Fibroblast of skin of right biceps (primary cell): ENCODE results near the gene NANOS1.
A peak's percentile ranks its signal among the peaks of the same experiment; 100 is the strongest.

Experiments used
- DNase-seq: peaks from one replicate; pipeline ENCODE4 v3.0.0-alpha.2; 2013

NANOS1 gene

DNA sequence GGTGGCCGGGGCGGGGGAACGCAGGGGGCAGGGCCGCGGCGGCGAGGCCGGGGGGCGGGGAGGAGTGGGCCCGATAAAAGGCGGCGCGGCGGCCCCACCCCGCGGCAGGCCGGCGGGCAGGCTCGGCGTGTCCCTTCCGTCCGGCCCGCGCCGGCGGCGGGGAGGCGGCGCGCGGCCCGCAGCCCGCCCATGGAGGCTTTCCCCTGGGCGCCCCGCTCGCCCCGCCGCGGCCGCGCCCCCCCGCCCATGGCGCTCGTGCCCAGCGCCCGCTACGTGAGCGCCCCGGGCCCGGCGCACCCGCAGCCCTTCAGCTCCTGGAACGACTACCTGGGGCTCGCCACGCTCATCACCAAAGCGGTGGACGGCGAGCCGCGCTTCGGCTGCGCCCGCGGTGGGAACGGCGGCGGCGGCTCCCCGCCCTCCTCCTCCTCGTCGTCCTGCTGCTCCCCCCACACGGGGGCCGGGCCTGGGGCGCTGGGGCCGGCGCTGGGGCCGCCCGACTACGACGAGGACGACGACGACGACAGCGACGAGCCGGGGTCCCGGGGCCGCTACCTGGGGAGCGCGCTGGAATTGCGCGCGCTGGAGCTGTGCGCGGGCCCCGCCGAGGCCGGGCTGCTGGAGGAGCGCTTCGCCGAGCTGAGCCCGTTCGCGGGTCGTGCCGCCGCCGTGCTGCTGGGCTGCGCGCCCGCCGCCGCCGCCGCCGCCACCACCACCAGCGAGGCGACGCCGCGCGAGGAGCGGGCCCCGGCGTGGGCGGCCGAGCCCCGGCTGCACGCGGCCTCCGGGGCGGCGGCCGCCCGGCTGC lies at the start of gene NANOS1:
NANOS1 (plus strand) TSS at position 102 of the 808 bp plus-strand sequence; CDS start at position 190, 88 bp downstream.
- peak; percentile 12 for DNase-seq

- no peak for DNase-seq
Observed at GRCh38 chr10:118980135-118980865, 49.2 kb upstream of the NANOS1 start.

- DNase-seq = no peak
Observed at GRCh38 chr10:118980870-118981269, 48.6 kb upstream of the NANOS1 start.

DNA sequence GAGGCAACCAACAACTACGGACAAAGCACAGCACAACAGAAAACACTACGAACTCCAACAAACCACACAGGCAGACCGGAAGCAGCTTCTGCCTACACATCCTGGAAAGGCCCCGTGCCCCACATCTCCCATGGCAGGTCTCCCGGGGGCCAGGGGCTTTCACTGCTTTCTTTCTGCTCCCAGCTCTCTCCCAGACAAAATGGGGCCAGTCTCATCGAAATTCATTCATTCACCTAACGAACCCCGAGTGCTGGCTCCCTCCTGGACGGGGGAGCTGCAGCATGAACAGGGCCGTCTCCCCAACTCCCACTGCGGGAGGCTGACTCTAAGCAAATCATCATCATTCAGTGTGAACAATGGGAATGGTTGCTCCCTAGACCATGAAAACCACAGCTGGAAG lies 47.6 kb upstream of the NANOS1 start:
- DNase-seq = no peak

DNA sequence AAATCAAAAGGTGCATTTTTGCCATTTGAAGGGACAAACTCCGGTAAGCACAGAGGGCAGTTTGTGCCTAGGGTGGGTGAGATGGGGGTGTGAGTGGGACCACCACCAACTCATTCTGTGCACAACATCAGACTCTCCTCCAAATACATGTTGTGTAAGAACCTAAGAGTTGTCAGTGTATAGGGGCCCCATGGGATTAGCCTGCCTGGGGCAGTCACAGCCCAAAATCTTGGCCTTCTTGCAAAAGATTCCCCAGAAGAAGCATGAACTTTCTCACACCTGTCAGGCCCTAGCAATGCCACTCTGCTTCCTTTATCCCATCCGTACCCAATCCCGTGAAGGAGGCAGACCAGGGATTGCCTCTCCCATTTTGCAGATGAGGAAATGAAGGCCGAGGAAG lies 47.1 kb upstream of the NANOS1 start:
- no peak for DNase-seq

- no peak for DNase-seq
Observed at GRCh38 chr10:118983263-118983662, 46.3 kb upstream of the NANOS1 start.

GRCh38 chr10:118985576-118985975 lies 43.9 kb upstream of the NANOS1 start:
- no peak for DNase-seq

- no peak for DNase-seq
Observed at GRCh38 chr10:118986815-118987790, 42.4 kb upstream of the NANOS1 start.

GRCh38 chr10:118990326-118990725 lies 39.2 kb upstream of the NANOS1 start:
- no peak for DNase-seq

DNA sequence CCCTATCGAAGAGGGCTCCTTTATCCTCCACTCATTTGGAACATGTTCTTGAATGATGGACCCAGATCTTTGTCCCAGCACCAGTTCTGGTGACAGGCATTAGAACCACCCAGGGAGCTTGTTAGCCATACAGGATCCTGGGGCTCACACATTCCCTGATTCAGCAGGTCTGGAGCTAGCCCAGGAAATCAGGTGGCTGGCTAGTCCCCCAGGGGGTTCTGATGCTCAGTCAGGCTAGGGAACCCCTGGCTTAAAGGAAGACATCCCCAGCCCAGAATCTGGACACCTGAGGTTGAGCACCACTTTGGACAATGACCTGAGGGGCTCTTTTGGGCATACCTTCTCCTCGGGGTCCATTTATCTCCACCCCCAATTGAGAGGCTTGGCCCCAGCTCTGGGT lies 37.0 kb upstream of the NANOS1 start:
- no peak for DNase-seq

DNA sequence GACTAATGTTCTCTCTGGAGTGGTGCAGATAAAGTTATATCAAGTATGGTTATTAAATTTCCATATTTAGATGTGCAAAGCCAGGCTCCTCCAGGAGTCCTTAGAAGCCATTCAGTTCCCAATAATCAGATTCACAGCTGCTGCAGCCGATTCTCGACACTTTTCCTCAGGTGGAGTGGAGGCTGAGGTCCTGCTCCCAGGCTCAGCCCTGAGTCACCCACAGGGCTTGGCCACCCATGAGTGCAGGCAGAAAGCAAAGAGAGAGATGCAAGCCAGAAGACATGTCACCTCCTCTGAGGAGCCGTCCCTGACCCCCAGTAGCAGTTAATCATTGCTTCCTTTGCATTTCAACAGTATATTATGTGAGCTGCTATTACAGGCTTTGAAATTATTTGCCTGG lies 36.3 kb upstream of the NANOS1 start:
- no peak for DNase-seq

DNA sequence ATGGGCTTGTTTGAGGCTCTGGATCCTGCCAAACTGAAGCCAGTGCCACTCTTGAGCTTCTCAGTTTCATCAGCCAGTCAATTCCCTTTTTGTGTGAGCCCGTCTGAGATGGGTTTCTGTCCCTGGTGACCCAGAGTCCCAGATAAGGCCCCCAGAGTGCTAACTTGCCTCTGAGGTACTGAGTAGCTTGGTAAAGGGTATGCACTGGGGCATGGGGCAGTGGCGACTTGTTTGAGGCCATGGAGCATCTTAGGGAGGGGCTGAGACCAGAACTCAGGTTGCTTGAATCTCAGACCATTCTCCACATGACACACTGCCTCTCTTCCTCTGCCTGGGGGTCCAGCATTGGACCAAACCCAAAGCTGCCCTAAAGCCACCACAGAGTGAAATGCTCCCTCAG lies 35.2 kb upstream of the NANOS1 start:
- DNase-seq = no peak

DNA sequence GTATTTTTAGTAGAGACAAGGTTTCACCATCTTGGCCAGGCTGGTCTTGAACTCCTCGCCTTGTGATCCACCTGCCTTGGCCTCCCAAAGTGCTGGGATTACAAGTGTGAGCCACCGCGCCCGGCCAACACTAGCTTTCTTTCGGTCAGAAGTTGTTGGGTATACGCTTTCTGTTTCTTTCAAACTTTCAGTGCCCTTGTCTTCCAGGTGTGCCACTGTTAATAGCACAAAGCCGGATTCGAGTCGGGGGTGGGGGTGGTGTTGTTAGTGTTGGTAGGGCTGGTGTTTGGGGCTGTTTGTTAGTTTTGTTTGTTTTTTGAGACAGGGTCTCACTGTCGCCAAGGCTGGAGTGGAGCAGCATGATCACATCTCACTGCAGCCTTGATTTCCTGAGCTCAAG lies 33.8 kb upstream of the NANOS1 start:
- no peak for DNase-seq

DNA sequence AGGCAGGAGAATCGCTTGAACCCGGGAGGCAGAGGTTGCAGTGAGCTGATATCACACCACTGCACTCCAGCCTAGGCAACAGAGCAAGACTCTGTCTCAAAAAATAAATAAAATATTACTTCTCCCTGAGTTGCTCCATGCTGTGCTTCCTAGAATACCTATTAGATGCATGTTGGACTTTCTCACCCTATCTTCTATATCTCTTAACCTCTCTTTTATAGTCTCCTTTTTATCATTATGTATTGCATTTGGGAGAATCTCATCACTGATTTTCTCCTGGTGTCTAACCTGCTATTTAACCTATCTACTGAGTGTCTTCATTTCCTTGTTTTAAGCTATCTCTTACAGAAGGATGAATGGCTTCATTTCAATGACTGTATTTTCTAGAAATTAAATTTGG lies 32.1 kb upstream of the NANOS1 start:
- no peak for DNase-seq

DNA sequence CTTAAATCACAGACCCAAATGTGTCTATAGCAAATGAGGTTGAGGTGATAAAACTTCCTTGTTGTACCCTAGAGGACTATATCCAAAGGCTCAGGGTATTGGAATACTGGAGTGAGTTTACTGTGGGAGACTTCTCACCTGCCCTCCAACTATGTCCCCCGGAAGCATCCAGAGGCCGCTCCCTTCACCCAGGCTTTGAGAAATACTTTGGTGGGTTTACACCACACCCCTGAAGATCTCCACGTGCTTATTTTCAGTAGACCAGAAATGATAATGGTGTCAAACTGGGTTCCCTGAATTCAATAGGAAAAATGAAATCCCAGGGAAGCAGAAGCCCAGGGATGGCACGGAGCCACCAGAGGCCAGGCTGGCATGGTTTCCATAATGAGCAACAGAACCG lies 31.3 kb upstream of the NANOS1 start:
- DNase-seq = no peak

DNA sequence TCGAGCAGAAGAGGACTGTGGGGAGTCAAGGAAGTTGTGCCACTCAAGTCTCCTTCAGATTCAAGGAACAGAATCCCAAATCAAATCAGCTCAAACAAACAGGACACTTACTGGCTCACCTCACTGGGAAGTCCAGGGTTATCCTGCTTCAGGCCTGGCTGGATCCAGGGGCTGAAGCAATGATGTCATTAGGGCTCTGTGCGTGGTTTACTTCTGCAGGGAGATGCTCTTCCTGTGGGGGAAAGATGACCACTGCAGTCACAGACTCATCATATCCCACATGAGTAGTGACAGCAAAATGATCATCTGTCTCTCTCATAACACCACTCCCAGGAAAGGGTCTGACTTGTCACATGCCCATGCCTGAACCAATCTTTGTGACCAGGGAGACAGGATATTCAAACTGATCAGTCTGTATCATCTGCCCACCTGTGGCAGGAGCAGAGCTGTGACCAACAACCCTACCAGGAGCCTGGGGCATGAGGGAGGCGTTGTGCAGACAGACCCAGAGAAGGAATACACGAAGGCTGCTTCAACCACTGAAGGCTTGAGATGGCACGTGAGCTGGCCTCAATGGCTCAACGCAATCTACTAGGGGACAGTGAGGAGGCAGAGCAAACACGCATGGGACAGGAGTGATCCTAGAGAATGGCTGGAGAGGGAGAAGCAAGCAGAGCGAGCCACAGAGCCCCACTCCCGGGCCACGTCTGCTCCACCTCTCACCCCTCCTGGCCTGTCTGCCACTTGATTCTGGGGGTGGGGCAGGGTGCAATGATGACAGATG lies 27.6 kb upstream of the NANOS1 start:
- no peak for DNase-seq

- no peak for DNase-seq
Observed at GRCh38 chr10:119003572-119004289, 25.8 kb upstream of the NANOS1 start.

GRCh38 chr10:119005362-119006043 lies 24.0 kb upstream of the NANOS1 start:
- peak; percentile 22 for DNase-seq

GRCh38 chr10:119006451-119007210 lies 22.9 kb upstream of the NANOS1 start:
- DNase-seq = peak; percentile 97

DNA sequence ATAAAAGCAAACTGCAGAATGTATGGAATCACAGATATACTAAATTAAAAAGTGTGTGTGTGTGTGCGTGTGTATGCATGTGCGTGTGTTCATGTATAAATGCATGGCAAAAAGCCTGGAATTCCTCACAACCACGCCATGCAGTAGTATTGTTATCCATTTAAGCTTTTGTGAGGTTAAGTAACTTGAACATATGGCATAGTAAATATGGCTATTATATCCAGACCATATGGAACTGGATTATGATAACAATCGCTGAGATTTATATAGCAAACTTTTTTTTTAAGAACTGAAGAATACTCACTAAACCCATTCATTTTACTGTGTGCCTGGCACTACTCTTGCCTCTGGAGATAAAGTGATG lies 22.3 kb upstream of the NANOS1 start:
- DNase-seq = no peak
